Measurements from ENCODE around the gene FLOT2. TPM values are rescaled to one million over a fixed set of nuclear protein-coding genes. Genes with fewer than 3 reads are reported as not detected.

Gene FLOT2
- polyA plus RNA-seq, 1 donor (not counting 4 experiments of a cell fraction or from before 2014, with no cell fraction given), result 67.2 TPM

GRCh38 chr17:28873839-28874238, 23.7 kb downstream of the FLOT2 start:
- Histone ChIP-seq H3K9me1 (ENCODE audit: control insufficient read depth, extremely low read depth, insufficient read depth, low read length) (no peaks in the 10 kb centered on the region), H3K79me2 (ENCODE audit: control insufficient read depth, insufficient read depth, low read length) (no peaks in the 10 kb centered on the region), H3K4me1 (ENCODE audit: control insufficient read depth, extremely low read depth, insufficient read depth, low read length) (peaks cover 19% of the 10 kb centered on the region), H4K20me1 (ENCODE audit: control insufficient read depth, extremely low read depth, insufficient read depth, low read length) (no peaks in the 10 kb centered on the region), H3K4me2 (ENCODE audit: control insufficient read depth, extremely low read depth, insufficient read depth, low read depth, low read length) (no peak overlapping the region), H2AFZ (ENCODE audit: control insufficient read depth, low read length) (no peak overlapping the region), H3K27ac (ENCODE audit: control insufficient read depth, insufficient read depth, low read length) (no peak overlapping the region), H3K36me3 (ENCODE audit: control insufficient read depth in 2 of 2, extremely low read depth in 1 of 2, insufficient read depth in 2 of 2, low read length in 2 of 2) (no peaks in the 10 kb centered on the region), H3K9ac (ENCODE audit: control insufficient read depth, extremely low read depth, insufficient read depth, low read length) (no peak overlapping the region), H3K4me3 (ENCODE audit: control insufficient read depth in 2 of 3, extremely low read depth in 1 of 3, insufficient read depth in 2 of 3, low read depth in 1 of 3, low read length in 3 of 3) (no peak overlapping the region), H3K27me3 (ENCODE audit: control insufficient read depth, extremely low read depth, insufficient read depth, low read length) (no peaks in the 10 kb centered on the region), H3K9me3 (ENCODE audit: control insufficient read depth, low read depth, low read length) (no peaks in the 10 kb centered on the region)
- dilution Hi-C loops (cut with MboI; ENCODE audit: extremely low pct_ligation_motif_present, low sequenced_read_pairs), result no loop called here
- FAIRE-seq (no peak), DNase-seq (ENCODE audit: low read depth, low spot score) (no peak)
- TF ChIP-seq CTCF (optimal IDR thresholded peaks at IDR 0.05 in 1 of 3, IDR thresholded peaks at IDR 0.05 in 1 of 3, conservative IDR thresholded peaks at IDR 0.05 in 1 of 3; ENCODE audit: extremely low read depth in 1 of 3, insufficient read depth in 2 of 3, low read length in 3 of 3) (no peak), EZH2 (IDR thresholded peaks at IDR 0.05; ENCODE audit: low read length) (no peak)

- Histone ChIP-seq H3K79me2 (ENCODE audit: control insufficient read depth, insufficient read depth, low read length) (no peaks in the 10 kb centered on the region), H3K9me3 (ENCODE audit: control insufficient read depth, low read depth, low read length) (no peaks in the 10 kb centered on the region), H2AFZ (ENCODE audit: control insufficient read depth, low read length) (no peak overlapping the region), H3K9me1 (ENCODE audit: control insufficient read depth, extremely low read depth, insufficient read depth, low read length) (no peaks in the 10 kb centered on the region), H3K36me3 (ENCODE audit: control insufficient read depth in 2 of 2, extremely low read depth in 1 of 2, insufficient read depth in 2 of 2, low read length in 2 of 2) (no peaks in the 10 kb centered on the region), H4K20me1 (ENCODE audit: control insufficient read depth, extremely low read depth, insufficient read depth, low read length) (no peaks in the 10 kb centered on the region), H3K4me3 (ENCODE audit: control insufficient read depth in 2 of 3, extremely low read depth in 1 of 3, insufficient read depth in 2 of 3, low read depth in 1 of 3, low read length in 3 of 3) (no peak overlapping the region), H3K4me2 (ENCODE audit: control insufficient read depth, extremely low read depth, insufficient read depth, low read depth, low read length) (no peak overlapping the region), H3K27ac (ENCODE audit: control insufficient read depth, insufficient read depth, low read length) (no peak overlapping the region), H3K27me3 (ENCODE audit: control insufficient read depth, extremely low read depth, insufficient read depth, low read length) (no peaks in the 10 kb centered on the region), H3K9ac (ENCODE audit: control insufficient read depth, extremely low read depth, insufficient read depth, low read length) (no peak overlapping the region), H3K4me1 (ENCODE audit: control insufficient read depth, extremely low read depth, insufficient read depth, low read length) (peaks cover 8% of the 10 kb centered on the region)
- dilution Hi-C loops (cut with MboI; ENCODE audit: extremely low pct_ligation_motif_present, low sequenced_read_pairs), result no loop called here
- FAIRE-seq (no peak), DNase-seq (ENCODE audit: low read depth, low spot score) (no peak)
- TF ChIP-seq CTCF (optimal IDR thresholded peaks at IDR 0.05 in 1 of 3, IDR thresholded peaks at IDR 0.05 in 1 of 3, conservative IDR thresholded peaks at IDR 0.05 in 1 of 3; ENCODE audit: extremely low read depth in 1 of 3, insufficient read depth in 2 of 3, low read length in 3 of 3) (no peak), EZH2 (IDR thresholded peaks at IDR 0.05; ENCODE audit: low read length) (no peak)
These were observed 26.4 kb downstream of the FLOT2 start for GRCh38 chr17:28871056-28871579.

Data from keratinocyte (primary cell).